ENCODE data around the gene PRKAR1B. TPM values are rescaled to one million over a fixed set of nuclear protein-coding genes. Genes with fewer than 3 reads are reported as not detected.

PRKAR1B gene
- total RNA-seq, 1 experiment from 2014 or later = 20.4 TPM

GRCh38 chr7:635227-635626, 91.9 kb downstream of the PRKAR1B start:
- no peaks in the 10 kb centered on the region for H3K27me3 ChIP-seq
- H3K9me3 ChIP-seq = no peaks in the 10 kb centered on the region
- H3K4me3 ChIP-seq = no peak overlapping the region
- no peaks in the 10 kb centered on the region for H3K36me3 ChIP-seq
- DNase-seq = no peak

GRCh38 chr7:633381-634018, 93.6 kb downstream of the PRKAR1B start:
- no peaks in the 10 kb centered on the region for H3K27me3 ChIP-seq
- H3K9me3 ChIP-seq = no peaks in the 10 kb centered on the region
- no peaks in the 10 kb centered on the region for H3K36me3 ChIP-seq
- H3K4me3 ChIP-seq = no peak overlapping the region
- DNase-seq = no peak

GRCh38 chr7:632831-633210, 94.3 kb downstream of the PRKAR1B start:
- no peaks in the 10 kb centered on the region for H3K36me3 ChIP-seq
- no peaks in the 10 kb centered on the region for H3K9me3 ChIP-seq
- DNase-seq = no peak
- no peak overlapping the region for H3K4me3 ChIP-seq
- no peaks in the 10 kb centered on the region for H3K27me3 ChIP-seq

GRCh38 chr7:631964-632830, 94.9 kb downstream of the PRKAR1B start:
- H3K36me3 ChIP-seq = no peaks in the 10 kb centered on the region
- no peak for DNase-seq
- H3K4me3 ChIP-seq = no peak overlapping the region
- no peaks in the 10 kb centered on the region for H3K27me3 ChIP-seq
- no peaks in the 10 kb centered on the region for H3K9me3 ChIP-seq

GRCh38 chr7:631291-631711, 95.8 kb downstream of the PRKAR1B start:
- no peak overlapping the region for H3K4me3 ChIP-seq
- no peaks in the 10 kb centered on the region for H3K36me3 ChIP-seq
- H3K27me3 ChIP-seq = no peaks in the 10 kb centered on the region
- no peaks in the 10 kb centered on the region for H3K9me3 ChIP-seq
- DNase-seq = no peak

GRCh38 chr7:630539-630938, 96.5 kb downstream of the PRKAR1B start:
- no peaks in the 10 kb centered on the region for H3K27me3 ChIP-seq
- no peak overlapping the region for H3K4me3 ChIP-seq
- H3K9me3 ChIP-seq = peaks cover 2% of the 10 kb centered on the region
- H3K36me3 ChIP-seq = no peaks in the 10 kb centered on the region
- no peak for DNase-seq

- peaks cover 5% of the 10 kb centered on the region for H3K9me3 ChIP-seq
- no peaks in the 10 kb centered on the region for H3K36me3 ChIP-seq
- H3K27me3 ChIP-seq = no peaks in the 10 kb centered on the region
- DNase-seq = no peak
- no peak overlapping the region for H3K4me3 ChIP-seq
Observed at GRCh38 chr7:630111-630511, 97.0 kb downstream of the PRKAR1B start.

GRCh38 chr7:628826-629225, 98.3 kb downstream of the PRKAR1B start:
- Histone ChIP-seq H3K4me3 (no peak overlapping the region), H3K27me3 (no peaks in the 10 kb centered on the region)
- DNase-seq = no peak

GRCh38 chr7:628402-628763, 98.7 kb downstream of the PRKAR1B start:
- Histone ChIP-seq H3K9me3 (peaks cover 16% of the 10 kb centered on the region), H3K4me3 (no peak overlapping the region), H3K27me3 (no peaks in the 10 kb centered on the region), H3K36me3 (no peaks in the 10 kb centered on the region)
- DNase-seq = no peak

More at GRCh38 chr7:628826-629225, 98.3 kb downstream of the PRKAR1B start:
- peaks cover 13% of the 10 kb centered on the region for H3K9me3 ChIP-seq
- H3K36me3 ChIP-seq = no peaks in the 10 kb centered on the region

GRCh38 chr7:627661-628401, 99.2 kb downstream of the PRKAR1B start:
- no peak for DNase-seq
- no peaks in the 10 kb centered on the region for H3K27me3 ChIP-seq
- no peaks in the 10 kb centered on the region for H3K36me3 ChIP-seq
- H3K4me3 ChIP-seq = no peak overlapping the region
- peaks cover 16% of the 10 kb centered on the region for H3K9me3 ChIP-seq

GRCh38 chr7:625376-625971, 101.6 kb downstream of the PRKAR1B start:
- no peaks in the 10 kb centered on the region for H3K27me3 ChIP-seq
- H3K36me3 ChIP-seq = no peaks in the 10 kb centered on the region
- DNase-seq = no peak
- H3K9me3 ChIP-seq = peaks cover 25% of the 10 kb centered on the region
- no peak overlapping the region for H3K4me3 ChIP-seq

- Histone ChIP-seq H3K9me3 (peaks cover 25% of the 10 kb centered on the region), H3K4me3 (no peak overlapping the region), H3K36me3 (no peaks in the 10 kb centered on the region), H3K27me3 (no peaks in the 10 kb centered on the region)
- no peak for DNase-seq
Observed at GRCh38 chr7:623464-623863, 103.6 kb downstream of the PRKAR1B start.

- DNase-seq = no peak
- no peaks in the 10 kb centered on the region for H3K27me3 ChIP-seq
- H3K4me3 ChIP-seq = no peak overlapping the region
- H3K9me3 ChIP-seq = peaks cover 25% of the 10 kb centered on the region
- H3K36me3 ChIP-seq = no peaks in the 10 kb centered on the region
Observed at GRCh38 chr7:621572-622285, 105.4 kb downstream of the PRKAR1B start.

- H3K9me3 ChIP-seq = peaks cover 25% of the 10 kb centered on the region
- no peaks in the 10 kb centered on the region for H3K36me3 ChIP-seq
- no peak overlapping the region for H3K4me3 ChIP-seq
- no peak for DNase-seq
- no peaks in the 10 kb centered on the region for H3K27me3 ChIP-seq
Observed at GRCh38 chr7:620885-621284, 106.2 kb downstream of the PRKAR1B start.

- Histone ChIP-seq H3K4me3 (no peak overlapping the region), H3K36me3 (no peaks in the 10 kb centered on the region), H3K27me3 (no peaks in the 10 kb centered on the region), H3K9me3 (peaks cover 19% of the 10 kb centered on the region)
- no peak for DNase-seq
Observed at GRCh38 chr7:620056-620455, 107.0 kb downstream of the PRKAR1B start.

- H3K4me3 ChIP-seq = no peak overlapping the region
- DNase-seq = no peak
- H3K9me3 ChIP-seq = peaks cover 12% of the 10 kb centered on the region
- H3K36me3 ChIP-seq = no peaks in the 10 kb centered on the region
- H3K27me3 ChIP-seq = no peaks in the 10 kb centered on the region
Observed at GRCh38 chr7:619368-619840, 107.7 kb downstream of the PRKAR1B start.

All from MG63 (cell line).